ENCODE data around the gene PEMT. TPM values are rescaled to one million over a fixed set of nuclear protein-coding genes. Genes with fewer than 3 reads are reported as not detected.

PEMT gene
- total and polyA plus RNA-seq, 9 of the 15 experiments (the other 6 are each of a cell fraction or from before 2014, with no cell fraction given) = 1.4 to 36.4 (median 13.6) TPM

- intact Hi-C loops (cut with micrococcal nuclease) (no loop called here), in situ Hi-C loops (cut with MboI) (loop anchor here (5.0 kb wide), 1 partner anchor 225 kb away; no protein-coding TSS in a partner anchor)
- peaks cover 0 to 9% of the 10 kb centered on the region in 2 experiments; a peak in 3 of 5 replicates for H3K4me1 ChIP-seq (replicated peaks in 1 of 2; ENCODE audit: control insufficient read depth in 2 of 2, insufficient read depth in 2 of 2, low read length in 2 of 2)
- BruUV-seq (replicated peaks) = no TSS peak
- H3K36me3 ChIP-seq (ENCODE audit: control insufficient read depth, insufficient read depth, low read length) = no peaks in the 10 kb centered on the region
- no peak overlapping the region for H3K4me2 ChIP-seq (ENCODE audit: insufficient read depth, low read length)
- no peak for TF ChIP-seq OTX1 (CRISPR knock-in tag; IDR thresholded peaks at IDR 0.05)
- no peak for TF ChIP-seq EWSR1 (IDR thresholded peaks at IDR 0.05; ENCODE audit: borderline replicate concordance, low read depth, partially characterized antibody)
- TF ChIP-seq SRSF9 (IDR thresholded peaks at IDR 0.05; ENCODE audit: borderline replicate concordance, low read depth, low read length) = no peak
- no peak for TF ChIP-seq ZNF79 (CRISPR knock-in tag; IDR thresholded peaks at IDR 0.05; ENCODE audit: low read depth)
- TF ChIP-seq USF1 (CRISPR knock-in tag; IDR thresholded peaks at IDR 0.05) = no peak
- no peak for TF ChIP-seq SMC3 (conservative IDR thresholded peaks at IDR 0.05; ENCODE audit: insufficient read depth, low read depth, low read length)
- no peak for TF ChIP-seq ZNF121 (CRISPR knock-in tag; conservative IDR thresholded peaks at IDR 0.05)
- no peak for TF ChIP-seq NUFIP1 (IDR thresholded peaks at IDR 0.05; ENCODE audit: partially characterized antibody)
- no peak for TF ChIP-seq KLF10 (CRISPR knock-in tag; IDR thresholded peaks at IDR 0.05)
- no peak for TF ChIP-seq NKRF (IDR thresholded peaks at IDR 0.05; ENCODE audit: borderline replicate concordance)
- TF ChIP-seq RBM25 (IDR thresholded peaks at IDR 0.05; ENCODE audit: low read depth, low read length, severe bottlenecking) = no peak
- no peak for TF ChIP-seq NFIX (CRISPR knock-in tag; IDR thresholded peaks at IDR 0.05; ENCODE audit: low read depth)
- TF ChIP-seq BACH1 (tag; IDR thresholded peaks at IDR 0.05) = no peak
- TF ChIP-seq MLLT1 (IDR thresholded peaks at IDR 0.05) = no peak
- no peak for ATAC-seq
- CTCF ChIA-PET (ENCODE audit: low intra/inter-chr PET ratio) = no interaction called here
- H3K4me3 ChIP-seq = no peak overlapping the region
- POLR2A ChIA-PET = interaction anchor here (0.6 kb wide), 2 partner anchors 8 to 142 kb away, joined by 3 read pairs; no protein-coding TSS in a partner anchor
- H3K79me2 ChIP-seq (ENCODE audit: control insufficient read depth, insufficient read depth, low read length) = no peaks in the 10 kb centered on the region
- 93% methylated on average over 3 of the region's 6 CpGs for WGBS (ENCODE audit: insufficient coverage, low coverage, missing lambda C conversion rate)
- H3K27me3 ChIP-seq (ENCODE audit: control insufficient read depth in 2 of 2, insufficient read depth in 2 of 2, low read length in 2 of 2) = no peaks in the 10 kb centered on the region
- H3K9ac ChIP-seq (ENCODE audit: insufficient read depth in 1 of 2, low read depth in 2 of 2, low read length in 2 of 2) = no peak overlapping the region
- H3K27ac ChIP-seq (ENCODE audit: extremely low read depth, low read depth, low read length) = no peak overlapping the region
- no peaks in the 10 kb centered on the region for H3K9me3 ChIP-seq (replicated peaks; ENCODE audit: control insufficient read depth, insufficient read depth, low read depth, low read length)
- no peaks in the 10 kb centered on the region for H4K20me1 ChIP-seq (replicated peaks; ENCODE audit: control insufficient read depth, insufficient read depth, low read length)
- H3K9me1 ChIP-seq (ENCODE audit: control insufficient read depth, insufficient read depth, low read length) = no peaks in the 10 kb centered on the region
- FAIRE-seq = no peak
- DNase-seq (ENCODE audit: extremely low read depth in 1 of 4, low spot score in 3 of 4) = no peak
- H2AFZ ChIP-seq (ENCODE audit: low read depth, low read length) = no peak overlapping the region
Measured at GRCh38 chr17:17582372-17582771, 9.1 kb downstream of the PEMT start.

Measured in K562 (cell line).